H1 (cell line): ENCODE results near the gene CACNA1B.
"Not testable (repeated sequence)": the region's sequence is repeated elsewhere in the genome, so short reads cannot be mapped to it uniquely, and the experiment has no call there.

Experiments
- EP300 ChIP-seq, 2 experiments: IDR thresholded peaks; 1 replicate in 1 of 2; 2 replicates in 1 of 2; pipeline ENCODE4 v1.6.1; 2011 to 2012; ENCODE audit warnings: low read depth in 2 of 2, low read length in 2 of 2, mild to moderate bottlenecking in 2 of 2, borderline replicate concordance in 1 of 2, inconsistent platforms in 1 of 2, moderate library complexity in 1 of 2
- EZH2 ChIP-seq: fragments of 200-600 bp; sonication (generic); IDR thresholded peaks from 2 replicates; pipeline ENCODE4 v1.7.1; 2012; ENCODE audit warnings: low read depth, mild to moderate bottlenecking, moderate library complexity, low read length, inconsistent platforms; ENCODE audit not compliant: severe bottlenecking
- MAFK ChIP-seq: IDR thresholded peaks from 2 replicates; pipeline ENCODE4 v1.6.1; 2012; ENCODE audit warnings: low read depth, mild to moderate bottlenecking, improper control_type of control experiment, low read length

GRCh38 chr9:137890768-137891587 lies 13.4 kb downstream of the CACNA1B start:
- TF ChIP-seq MAFK; EZH2; EP300 (IDR thresholded peaks at IDR 0.05; ENCODE audit: borderline replicate concordance in 1 of 2, low read depth in 2 of 2, low read length in 2 of 2): not testable (repeated sequence)
